ENCODE data around the gene MAGI3.
"Not testable (repeated sequence)": the region's sequence is repeated elsewhere in the genome, so short reads cannot be mapped to it uniquely, and the experiment has no call there.

The MAGI3 gene

GRCh38 chr1:113519556-113519955, 129.2 kb downstream of the MAGI3 start:
- no peak for DNase-seq

GRCh38 chr1:113530021-113530420, 139.7 kb downstream of the MAGI3 start:
- no peak for DNase-seq

- no peak for DNase-seq
Observed at GRCh38 chr1:113531321-113531720, 141.0 kb downstream of the MAGI3 start.

- DNase-seq, result no peak
Observed at GRCh38 chr1:113533061-113533460, 142.7 kb downstream of the MAGI3 start.

DNA sequence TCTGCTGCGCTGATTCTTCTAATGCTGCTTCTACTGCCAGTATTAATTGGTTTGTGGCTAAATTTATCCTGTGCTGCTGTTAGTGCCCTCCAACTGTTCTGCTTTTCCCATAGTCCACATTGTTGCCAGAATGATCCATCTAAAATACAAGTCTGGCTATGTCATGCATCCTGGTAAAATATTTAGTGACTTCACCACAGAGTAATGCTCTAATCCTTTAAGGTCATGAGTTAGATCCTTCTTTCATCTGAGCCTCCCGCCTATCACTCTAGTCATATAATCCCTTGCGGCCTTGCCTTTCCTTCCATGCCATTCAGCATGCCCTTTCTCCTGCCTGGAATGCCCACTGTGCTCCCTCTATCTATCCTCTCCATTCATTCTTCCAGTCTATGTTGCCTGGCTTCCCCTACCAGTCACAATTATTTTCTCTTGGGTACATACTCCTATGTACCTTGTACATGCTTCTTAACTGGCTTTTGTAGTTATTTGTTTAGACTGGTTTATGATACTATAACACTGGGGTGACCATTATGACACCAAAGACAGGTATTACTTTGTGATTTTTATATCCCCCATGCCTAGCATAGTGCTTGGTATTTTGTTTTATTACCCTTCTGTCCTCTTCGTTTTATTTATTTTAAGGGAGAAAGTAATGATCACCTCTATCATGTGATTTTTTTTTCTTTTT, 144.0 kb downstream of the MAGI3 start:
- DNase-seq, result no peak

DNA sequence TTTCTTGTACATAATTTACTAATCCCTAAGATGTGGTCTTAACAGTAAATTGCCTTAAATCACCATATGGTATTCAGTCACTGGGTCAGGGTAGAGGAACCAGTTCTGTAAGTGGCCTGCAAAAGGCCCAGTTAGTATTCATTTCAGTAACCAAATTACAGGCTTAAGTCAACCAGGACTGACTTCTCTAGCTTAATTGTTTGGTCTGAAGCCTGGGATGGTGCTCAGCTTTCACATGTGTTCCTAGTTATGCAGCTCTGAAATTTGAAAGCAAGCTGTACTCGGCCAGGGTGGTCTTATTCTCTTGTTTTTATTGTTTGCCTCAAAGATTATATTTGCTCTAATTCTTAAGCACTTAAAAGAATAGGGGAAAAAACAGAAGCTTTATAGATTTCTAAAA, 144.6 kb downstream of the MAGI3 start:
- no peak for DNase-seq

DNA sequence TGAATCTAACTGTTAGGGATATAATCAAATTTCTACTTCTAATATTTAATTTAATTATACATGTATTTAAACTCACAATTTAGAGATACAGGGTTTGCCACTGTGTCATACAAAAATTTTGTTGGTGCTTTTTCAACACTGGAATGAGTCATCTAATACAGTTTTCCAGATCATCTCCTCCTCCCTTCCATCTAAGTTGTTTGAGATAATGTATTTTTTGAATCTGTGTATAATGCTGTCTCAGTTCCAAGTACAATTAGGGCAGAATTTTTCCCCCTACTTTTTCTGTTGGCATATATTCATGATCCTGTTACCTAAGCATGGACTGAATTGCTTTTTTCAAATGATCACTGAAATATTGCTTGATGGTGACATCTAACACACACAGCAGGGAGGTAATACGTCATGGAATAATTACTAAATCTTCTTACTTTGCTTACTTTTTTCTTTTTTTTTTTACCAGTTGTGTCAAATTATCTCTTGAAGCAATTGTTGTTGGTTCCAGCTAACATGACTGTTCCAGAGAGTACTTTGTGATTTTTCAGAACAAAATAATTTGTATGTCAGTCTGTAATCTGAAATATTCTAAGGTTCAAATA, 146.0 kb downstream of the MAGI3 start:
- no peak for DNase-seq

GRCh38 chr1:113538225-113538624, 147.9 kb downstream of the MAGI3 start:
- DNase-seq, result no peak

- DNase-seq, result no peak
Observed at GRCh38 chr1:113540335-113540734, 150.0 kb downstream of the MAGI3 start.

DNA sequence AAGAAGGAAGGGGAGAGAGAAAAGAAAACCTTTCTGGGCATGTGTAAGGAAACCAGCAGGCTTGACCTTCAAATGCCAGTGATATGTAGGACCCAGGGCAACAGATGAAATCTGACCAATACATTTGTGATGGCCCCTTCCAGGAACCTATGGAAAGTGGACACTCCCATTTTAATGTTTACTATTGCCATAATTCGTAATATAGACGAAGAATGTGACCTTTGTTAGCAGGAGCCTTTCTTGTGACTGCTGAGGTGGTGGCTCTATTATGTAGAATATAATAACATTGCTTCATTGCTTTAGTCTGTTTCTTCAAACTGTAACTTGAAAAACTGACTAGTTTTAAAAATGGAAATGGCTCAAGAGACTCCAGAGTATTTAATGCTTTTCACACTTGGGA, 150.8 kb downstream of the MAGI3 start:
- no peak for DNase-seq

DNA sequence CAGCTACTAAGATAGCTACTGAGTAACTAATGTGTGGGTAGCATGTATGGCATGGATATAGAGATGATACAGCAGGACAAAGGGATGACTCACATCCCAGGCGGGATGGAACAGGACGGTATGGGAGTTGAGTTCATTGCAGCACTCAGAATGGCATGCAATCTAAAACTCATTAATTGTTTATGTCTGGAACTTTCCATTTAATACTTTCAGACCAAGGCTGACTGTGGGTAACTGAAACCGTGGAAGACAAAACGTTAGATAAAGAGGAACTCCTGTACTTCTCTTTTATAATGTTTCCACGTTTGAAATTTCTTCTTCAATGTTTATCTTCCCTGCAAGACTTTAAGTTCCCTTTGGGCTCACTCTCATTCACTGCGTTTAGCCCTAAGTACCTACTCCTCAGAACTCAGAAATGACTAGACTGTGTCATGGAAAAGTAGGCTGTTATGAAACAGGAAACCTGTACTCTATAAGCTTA, 151.9 kb downstream of the MAGI3 start:
- no peak for DNase-seq

DNA sequence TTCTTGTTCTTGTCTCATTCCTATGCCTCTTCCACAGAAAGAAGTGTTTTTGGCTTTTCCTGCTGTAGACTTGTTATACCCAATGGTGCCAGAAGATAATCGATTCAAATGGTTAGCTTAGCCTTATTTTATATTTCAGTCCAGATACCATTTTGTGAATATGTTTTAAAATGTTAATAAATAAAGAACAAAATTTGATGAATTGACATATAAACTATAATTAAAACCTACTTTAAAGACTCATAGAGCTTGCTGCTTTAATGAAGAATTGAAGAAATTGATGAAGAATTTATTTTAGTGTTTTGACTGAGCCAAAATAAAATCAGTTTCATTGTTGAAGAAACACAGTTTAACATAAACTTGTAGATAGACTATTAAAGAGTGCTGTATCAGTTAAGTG, 152.8 kb downstream of the MAGI3 start:
- DNase-seq, result no peak

- no peak for DNase-seq
Observed at GRCh38 chr1:113545210-113545609, 154.9 kb downstream of the MAGI3 start.

- no peak for DNase-seq
Observed at GRCh38 chr1:113545626-113546025, 155.3 kb downstream of the MAGI3 start.

DNA sequence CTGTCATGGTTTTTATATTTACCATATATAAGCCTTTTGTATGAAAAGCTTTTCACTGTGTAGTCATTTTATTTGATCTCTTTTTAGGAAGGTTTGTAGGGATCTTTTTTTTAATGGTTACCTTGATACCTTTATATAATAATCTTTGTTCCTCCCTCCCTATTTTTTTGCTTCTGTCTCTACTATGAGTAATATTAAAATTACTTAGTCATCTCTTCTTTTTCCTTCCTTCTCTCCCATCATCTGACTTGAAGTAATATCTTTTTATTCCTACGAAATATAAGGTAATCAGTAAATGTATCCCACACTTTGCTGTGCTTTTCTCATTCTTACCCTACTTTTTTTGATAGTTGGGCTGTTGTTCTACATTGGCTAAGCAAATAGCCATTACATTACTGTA, 161.4 kb downstream of the MAGI3 start:
- no peak for DNase-seq

- no peak for DNase-seq
Observed at GRCh38 chr1:113552244-113552643, 161.9 kb downstream of the MAGI3 start.

- DNase-seq, result no peak
Observed at GRCh38 chr1:113557187-113557586, 166.9 kb downstream of the MAGI3 start.

DNA sequence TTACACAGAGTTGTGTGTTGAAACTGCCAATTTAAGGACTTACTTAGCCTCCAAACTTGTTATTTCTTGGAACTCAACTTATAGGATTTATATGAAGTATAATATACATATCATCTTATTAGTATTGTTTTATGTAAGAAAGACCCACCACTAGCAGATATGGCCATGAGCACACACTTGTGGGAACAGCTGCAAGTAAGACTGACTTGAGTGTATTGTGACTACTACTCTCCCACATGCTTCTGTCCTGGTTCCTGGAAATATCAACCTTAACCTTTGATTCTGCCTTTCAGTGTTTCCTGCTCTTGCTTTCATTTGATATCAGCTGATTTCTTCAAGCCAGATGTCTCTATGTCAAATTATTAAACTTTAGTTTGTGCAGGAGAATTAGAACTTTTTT, 175.3 kb downstream of the MAGI3 start:
- no peak for DNase-seq

- no peak for DNase-seq
Observed at GRCh38 chr1:113567427-113567826, 177.1 kb downstream of the MAGI3 start.

DNA sequence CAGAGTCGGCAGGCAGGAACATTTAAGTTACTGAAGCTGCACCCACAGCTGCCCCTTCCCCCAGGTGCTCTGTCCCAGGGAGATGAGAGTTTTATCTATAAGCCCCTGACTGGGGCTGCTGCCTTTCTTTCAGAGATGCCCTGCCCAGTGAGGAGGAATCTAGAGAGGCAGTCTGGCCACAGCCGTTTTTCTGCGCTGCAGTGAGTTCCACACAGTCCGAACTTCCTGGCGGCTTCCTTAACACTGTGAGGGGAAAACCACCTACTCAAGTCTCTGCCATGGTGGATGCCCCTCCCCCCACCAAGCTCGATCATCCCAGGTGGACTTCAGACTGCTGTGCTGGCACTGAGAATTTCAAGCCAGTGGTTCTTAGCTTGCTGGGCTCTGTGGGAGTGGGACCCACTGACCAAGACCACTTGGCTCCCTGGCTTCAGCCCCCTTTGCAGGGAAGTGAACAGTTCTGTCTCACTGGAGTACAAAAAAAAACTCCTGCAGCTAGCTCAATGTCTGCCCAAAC, 185.5 kb downstream of the MAGI3 start:
- not testable (repeated sequence) for DNase-seq

GRCh38 chr1:113576271-113576670, 186.0 kb downstream of the MAGI3 start:
- no peak for DNase-seq

GRCh38 chr1:113579256-113580018, 189.1 kb downstream of the MAGI3 start:
- no peak for DNase-seq

DNA sequence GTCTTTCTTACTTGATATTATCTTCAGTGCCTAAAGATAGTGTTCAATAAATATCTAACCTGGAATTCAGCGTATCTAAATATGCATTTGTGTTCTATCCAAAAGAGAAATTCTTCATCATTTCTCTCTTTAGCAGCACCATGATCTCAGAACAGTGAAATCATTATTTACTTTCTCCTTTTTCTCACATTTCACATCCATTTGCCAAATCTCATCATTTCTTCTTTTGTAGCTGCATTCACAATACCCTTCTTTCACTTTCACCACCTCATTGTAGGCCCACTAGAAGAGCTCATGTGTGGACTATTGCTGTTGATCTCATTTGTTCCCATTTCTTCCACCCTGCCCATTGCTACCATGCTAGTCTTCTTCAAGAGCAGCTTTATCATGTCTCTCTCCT, 191.0 kb downstream of the MAGI3 start:
- DNase-seq, result no peak

DNA sequence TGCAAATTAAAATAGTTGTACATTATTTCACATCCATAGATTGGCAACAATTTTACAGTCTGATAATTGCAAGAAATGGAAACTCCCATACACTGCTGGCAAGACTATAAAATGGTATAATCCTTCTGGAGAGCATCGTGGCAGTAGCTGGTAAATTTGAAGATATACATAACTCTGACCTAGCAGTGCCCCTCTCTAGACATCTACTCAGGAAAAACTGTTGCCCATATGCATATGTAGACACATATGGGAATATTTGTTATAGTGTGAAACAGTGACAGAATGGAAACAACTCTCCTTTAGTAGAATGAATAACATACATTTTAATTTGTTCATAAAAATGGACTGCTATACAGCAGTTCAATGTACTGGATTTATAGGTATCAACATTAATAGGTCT, 191.8 kb downstream of the MAGI3 start:
- no peak for DNase-seq

Data from DMS 273 treated with DMSO at 0.1 percent for 48 hours (cell line).